ENCODE measurements around the gene FTMT. TPM values are rescaled to one million over a fixed set of nuclear protein-coding genes. Genes with fewer than 3 reads are reported as not detected.
"Not testable (repeated sequence)": the region's sequence is repeated elsewhere in the genome, so short reads cannot be mapped to it uniquely, and the experiment has no call there.

The FTMT gene
- total RNA-seq, result not detected

DNA sequence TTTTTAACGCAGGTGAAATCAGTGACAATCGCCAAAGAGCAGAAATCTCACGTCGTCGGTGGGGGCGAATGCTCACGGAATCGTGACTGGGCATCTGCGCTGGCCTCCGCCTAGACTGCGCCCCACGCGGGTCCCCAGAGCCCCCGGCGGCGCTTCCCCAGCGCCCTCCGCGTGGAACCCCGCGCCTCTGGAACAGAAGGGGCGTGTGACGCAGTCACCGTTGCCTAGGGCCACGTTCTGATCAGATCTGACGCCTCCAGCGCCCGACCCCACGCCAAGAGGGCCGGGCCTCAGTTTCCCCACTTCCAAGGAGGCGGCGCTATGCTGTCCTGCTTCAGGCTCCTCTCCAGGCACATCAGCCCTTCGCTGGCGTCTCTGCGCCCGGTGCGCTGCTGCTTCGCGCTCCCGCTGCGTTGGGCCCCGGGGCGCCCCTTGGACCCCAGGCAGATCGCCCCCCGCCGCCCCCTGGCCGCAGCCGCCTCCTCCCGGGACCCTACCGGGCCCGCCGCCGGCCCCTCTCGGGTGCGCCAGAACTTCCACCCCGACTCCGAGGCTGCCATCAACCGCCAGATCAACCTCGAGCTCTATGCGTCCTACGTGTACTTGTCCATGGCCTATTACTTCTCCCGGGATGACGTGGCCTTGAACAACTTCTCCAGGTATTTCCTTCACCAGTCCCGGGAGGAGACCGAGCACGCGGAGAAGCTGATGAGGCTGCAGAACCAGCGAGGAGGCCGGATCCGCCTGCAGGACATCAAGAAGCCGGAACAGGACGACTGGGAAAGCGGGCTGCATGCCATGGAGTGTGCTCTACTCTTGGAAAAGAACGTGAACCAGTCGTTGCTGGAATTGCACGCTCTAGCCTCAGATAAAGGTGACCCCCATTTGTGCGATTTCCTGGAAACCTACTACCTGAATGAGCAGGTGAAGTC lies at the start of gene FTMT:
Gene FTMT, plus strand, starts transcription at position 240 of the 932 bp plus-strand sequence. Its CDS starts 82 bp downstream, at position 322.
- H3K4me3 Mint-ChIP-seq, result no peak within 1 kb of the TSS
- no peaks in the 10 kb centered on the region for H3K9me3 Mint-ChIP-seq
- no peak within 1 kb of the TSS for H3K27ac Mint-ChIP-seq
- H3K4me1 Mint-ChIP-seq, result no peaks in the 10 kb centered on the region
- no peaks in the 10 kb centered on the region for H3K36me3 Mint-ChIP-seq
- no peak for DNase-seq
- no peaks in the 10 kb centered on the region for H3K27me3 Mint-ChIP-seq

DNA sequence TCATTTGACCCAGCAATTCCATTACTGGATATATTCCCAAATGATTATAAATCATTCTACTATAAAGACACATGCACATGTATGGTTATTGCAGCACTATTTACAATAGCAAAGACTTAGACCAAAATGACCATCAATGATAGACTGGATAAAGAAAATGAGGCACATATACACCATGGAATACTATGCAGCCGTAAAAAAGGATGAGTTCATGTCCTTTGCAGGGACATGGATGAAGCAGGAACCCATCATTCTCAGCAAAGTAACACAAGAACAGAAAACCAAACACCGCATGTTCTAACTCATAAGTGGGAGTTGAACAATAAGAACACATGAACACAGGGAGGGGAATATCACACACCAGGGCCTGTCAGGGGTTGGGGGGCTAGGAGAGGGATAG lies 46.4 kb upstream of the FTMT start:
- not testable (repeated sequence) for H3K27ac Mint-ChIP-seq, H3K36me3 Mint-ChIP-seq, H3K4me1 Mint-ChIP-seq, H3K27me3 Mint-ChIP-seq, DNase-seq, H3K4me3 Mint-ChIP-seq
- H3K9me3 Mint-ChIP-seq, result peaks cover 18% of the 10 kb centered on the region

DNA sequence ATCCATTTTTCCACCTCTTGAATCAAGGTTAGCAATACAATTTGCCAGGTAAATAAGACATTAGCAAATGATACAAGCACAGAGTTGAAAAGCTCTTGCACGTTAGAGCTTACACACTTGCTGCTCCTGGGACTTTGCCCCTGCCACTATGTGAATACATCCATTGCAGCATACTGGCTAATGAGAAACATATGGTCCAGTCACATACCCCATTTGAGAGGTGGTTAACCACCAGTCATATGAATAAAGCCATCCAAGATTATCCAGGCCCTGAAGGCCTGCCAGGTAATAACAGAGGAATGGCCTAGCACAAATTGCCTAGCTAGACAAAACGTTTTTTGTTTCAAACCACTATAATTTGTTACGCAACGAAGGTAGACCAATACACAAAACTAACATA lies 45.8 kb upstream of the FTMT start:
- H3K27ac Mint-ChIP-seq, result no peak overlapping the region
- DNase-seq, result no peak

DNA sequence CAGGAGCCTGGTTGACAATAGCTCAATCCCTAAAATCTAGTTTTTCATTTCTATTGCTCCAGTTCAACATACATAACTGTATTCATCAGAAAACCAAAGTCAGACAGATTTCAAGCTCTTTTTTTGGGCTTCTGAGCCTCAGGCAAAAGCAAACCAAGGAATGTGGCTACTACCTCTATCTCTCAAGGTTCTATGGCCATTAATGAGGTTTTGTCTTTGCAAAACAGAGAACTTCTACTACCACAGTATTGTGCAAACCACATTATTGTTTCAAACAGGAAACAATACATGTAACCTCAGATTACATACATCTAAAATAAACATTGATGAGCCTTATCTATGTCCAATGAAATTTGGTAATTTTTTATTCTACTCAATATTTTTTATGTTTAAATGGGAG lies 35.5 kb upstream of the FTMT start:
- no peaks in the 10 kb centered on the region for H3K36me3 Mint-ChIP-seq
- H3K9me3 Mint-ChIP-seq, result no peaks in the 10 kb centered on the region
- no peak for DNase-seq
- no peak overlapping the region for H3K4me3 Mint-ChIP-seq
- H3K27ac Mint-ChIP-seq, result no peak overlapping the region
- no peaks in the 10 kb centered on the region for H3K27me3 Mint-ChIP-seq
- no peaks in the 10 kb centered on the region for H3K4me1 Mint-ChIP-seq

More for the DNA sequence above, 45.8 kb upstream of the FTMT start:
- H3K9me3 Mint-ChIP-seq, result peaks cover 22% of the 10 kb centered on the region
- H3K4me3 Mint-ChIP-seq, result no peak overlapping the region
- no peaks in the 10 kb centered on the region for H3K27me3 Mint-ChIP-seq
- no peaks in the 10 kb centered on the region for H3K36me3 Mint-ChIP-seq
- no peaks in the 10 kb centered on the region for H3K4me1 Mint-ChIP-seq

DNA sequence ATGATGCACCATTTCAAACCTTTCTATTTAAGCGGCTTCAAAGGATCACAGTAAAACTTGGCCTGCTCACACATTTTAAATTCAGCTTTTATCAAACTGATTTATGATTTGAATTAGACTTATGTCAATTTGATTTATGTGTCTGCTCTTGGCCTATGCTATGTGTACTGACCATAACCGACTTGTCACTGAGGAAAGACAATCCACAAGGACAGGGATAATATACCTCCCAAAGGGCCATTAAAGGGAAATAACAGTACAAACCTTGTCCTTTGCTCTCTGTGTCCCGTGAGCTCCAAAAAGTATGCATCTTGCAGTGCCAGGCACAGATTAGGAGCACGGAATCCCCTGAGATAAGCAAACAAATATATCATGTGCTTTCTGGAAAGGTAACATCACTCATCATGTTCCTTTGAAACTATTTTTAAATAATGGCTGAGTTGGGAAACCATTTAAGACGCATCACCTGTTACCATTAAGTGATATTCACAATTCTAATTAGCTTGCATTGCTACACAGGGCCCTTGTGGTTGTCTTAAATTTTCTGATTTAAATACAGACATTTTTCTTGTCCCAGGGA lies 31.9 kb upstream of the FTMT start:
- Mint-ChIP-seq H3K36me3 (no peaks in the 10 kb centered on the region), H3K4me1 (no peaks in the 10 kb centered on the region), H3K4me3 (no peak overlapping the region), H3K27me3 (no peaks in the 10 kb centered on the region), H3K27ac (no peak overlapping the region), H3K9me3 (no peaks in the 10 kb centered on the region)
- DNase-seq, result no peak

DNA sequence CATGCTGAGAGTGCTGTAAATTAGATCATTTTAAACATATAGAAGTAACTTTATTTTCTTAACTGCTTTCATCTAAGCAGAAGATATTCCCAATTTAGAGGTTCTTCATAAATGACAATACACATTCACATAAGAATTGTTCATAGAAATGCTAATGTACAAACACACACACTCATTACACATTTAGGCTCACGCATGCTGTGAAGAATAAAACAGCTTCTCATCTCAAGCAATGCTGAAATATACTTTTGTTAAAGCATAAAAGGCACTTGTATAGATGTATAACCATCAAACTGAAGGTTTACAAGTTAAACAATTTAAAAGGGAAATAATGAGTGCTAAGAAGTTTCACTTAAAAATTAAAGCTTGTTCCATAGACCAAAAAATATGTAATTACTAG lies 18.1 kb upstream of the FTMT start:
- H3K4me1 Mint-ChIP-seq, result no peaks in the 10 kb centered on the region
- no peak overlapping the region for H3K4me3 Mint-ChIP-seq
- no peaks in the 10 kb centered on the region for H3K36me3 Mint-ChIP-seq
- no peak overlapping the region for H3K27ac Mint-ChIP-seq
- no peak for DNase-seq
- peaks cover 2% of the 10 kb centered on the region for H3K9me3 Mint-ChIP-seq
- H3K27me3 Mint-ChIP-seq, result no peaks in the 10 kb centered on the region

DNA sequence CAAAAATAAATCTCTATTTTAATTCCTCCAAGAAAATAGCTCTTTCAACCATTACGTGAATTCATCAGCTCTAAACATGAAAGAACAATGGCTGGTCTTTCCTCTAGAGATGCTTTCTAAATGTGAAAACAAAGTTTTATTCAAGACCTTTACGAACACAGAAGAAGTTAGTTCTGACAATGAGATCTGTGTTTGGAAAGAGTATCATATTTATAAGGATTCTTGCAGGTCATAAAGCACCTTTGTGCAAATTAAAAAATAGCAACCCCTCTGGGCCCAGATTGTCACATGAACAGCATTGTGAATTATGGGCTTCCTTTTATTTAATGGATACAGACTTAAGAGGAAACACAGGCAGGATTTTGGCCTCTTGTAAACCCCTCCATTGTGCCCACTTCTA lies 17.7 kb upstream of the FTMT start:
- H3K4me3 Mint-ChIP-seq, result no peak overlapping the region

DNA sequence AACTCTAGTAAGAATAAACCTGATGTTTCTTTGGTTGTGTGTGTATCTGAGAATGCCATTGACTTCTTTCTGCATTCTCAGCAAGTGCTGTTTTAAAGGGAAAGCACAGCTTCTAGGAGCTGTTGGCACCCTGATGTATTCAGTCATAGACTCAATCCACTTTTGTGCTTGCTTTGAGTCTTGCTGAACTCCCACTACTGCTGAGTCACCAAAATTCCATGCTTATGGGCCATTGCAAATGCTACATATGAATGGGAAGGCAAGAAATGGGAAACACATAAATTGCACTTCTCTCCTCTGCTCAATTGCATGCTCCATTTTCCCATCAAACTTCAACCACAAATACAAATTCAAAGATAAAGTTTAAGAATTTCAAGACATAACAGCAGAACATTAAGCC lies 9.8 kb upstream of the FTMT start:
- Mint-ChIP-seq H3K27me3 (no peaks in the 10 kb centered on the region), H3K4me3 (no peak overlapping the region), H3K27ac (no peak overlapping the region), H3K36me3 (no peaks in the 10 kb centered on the region), H3K9me3 (no peaks in the 10 kb centered on the region), H3K4me1 (no peaks in the 10 kb centered on the region)
- DNase-seq, result no peak

More for the DNA sequence above, 17.7 kb upstream of the FTMT start:
- Mint-ChIP-seq H3K9me3 (peaks cover 2% of the 10 kb centered on the region), H3K36me3 (no peaks in the 10 kb centered on the region), H3K27ac (no peak overlapping the region), H3K27me3 (no peaks in the 10 kb centered on the region), H3K4me1 (no peaks in the 10 kb centered on the region)
- no peak for DNase-seq

DNA sequence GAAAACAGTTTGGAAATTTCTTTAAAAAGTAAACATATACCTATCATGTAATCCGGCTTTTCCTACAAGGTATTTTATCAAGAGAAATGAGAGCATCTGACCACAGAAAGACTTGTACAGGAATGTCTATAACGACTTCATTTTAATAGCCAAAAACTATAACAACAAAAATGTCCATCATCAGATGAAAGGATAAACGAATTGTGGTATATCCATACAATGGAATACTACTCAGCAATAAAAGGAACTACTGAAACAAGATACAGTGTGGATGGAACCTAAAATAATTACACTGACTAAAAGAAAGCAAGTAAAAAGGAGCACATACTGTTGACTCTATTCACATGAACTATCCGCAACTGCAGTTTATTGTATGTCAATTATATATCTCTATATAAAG lies 1.4 kb upstream of the FTMT start:
- H3K4me1 Mint-ChIP-seq, result no peaks in the 10 kb centered on the region
- H3K9me3 Mint-ChIP-seq, result no peaks in the 10 kb centered on the region
- H3K27ac Mint-ChIP-seq, result no peak overlapping the region
- no peak for DNase-seq
- H3K27me3 Mint-ChIP-seq, result no peaks in the 10 kb centered on the region
- H3K4me3 Mint-ChIP-seq, result no peak overlapping the region
- no peaks in the 10 kb centered on the region for H3K36me3 Mint-ChIP-seq

DNA sequence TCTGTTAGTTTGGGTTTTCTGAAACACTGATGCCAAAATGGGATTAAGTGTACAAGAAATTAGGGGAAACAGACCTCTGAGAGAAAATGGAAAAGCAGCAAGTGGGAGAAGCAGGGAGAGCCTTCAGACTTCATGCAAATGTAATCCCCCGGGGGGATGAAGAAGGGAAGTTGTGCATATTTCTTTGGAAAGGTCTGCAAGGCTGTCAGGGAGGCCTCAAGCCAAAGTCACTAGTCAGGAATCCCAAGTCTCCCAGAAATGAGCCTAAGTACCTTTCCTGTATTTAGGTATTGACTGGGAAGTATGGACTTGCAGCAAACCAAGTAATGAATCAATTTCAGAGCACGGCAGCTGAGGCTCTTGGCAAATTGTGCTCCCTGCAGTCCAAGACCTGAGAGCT lies 2.2 kb downstream of the FTMT start:
- H3K4me3 Mint-ChIP-seq, result no peak overlapping the region
- no peak overlapping the region for H3K27ac Mint-ChIP-seq
- H3K36me3 Mint-ChIP-seq, result no peaks in the 10 kb centered on the region
- no peak for DNase-seq
- H3K27me3 Mint-ChIP-seq, result no peaks in the 10 kb centered on the region
- H3K9me3 Mint-ChIP-seq, result no peaks in the 10 kb centered on the region
- H3K4me1 Mint-ChIP-seq, result no peaks in the 10 kb centered on the region

DNA sequence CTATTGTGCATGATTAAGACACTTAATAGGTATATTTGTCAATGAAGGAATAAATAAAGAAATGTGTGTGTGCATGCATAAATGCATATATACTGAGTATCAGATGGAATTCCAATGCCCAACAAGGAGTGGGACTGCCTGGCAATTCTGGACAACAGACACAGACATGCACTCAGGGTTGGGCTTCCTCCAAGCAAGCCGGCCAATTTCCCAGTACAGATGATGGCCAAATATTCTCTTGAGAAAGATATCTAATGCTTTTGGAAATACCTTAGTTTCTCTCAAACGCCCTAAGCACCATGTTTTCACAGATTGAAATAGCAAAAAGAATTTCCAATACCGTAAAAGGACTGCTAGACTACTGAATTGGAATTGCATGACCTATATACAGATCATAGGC lies 11.1 kb downstream of the FTMT start:
- Mint-ChIP-seq H3K27me3 (peaks cover 6% of the 10 kb centered on the region), H3K9me3 (no peaks in the 10 kb centered on the region), H3K36me3 (no peaks in the 10 kb centered on the region), H3K4me3 (no peak overlapping the region), H3K4me1 (no peaks in the 10 kb centered on the region), H3K27ac (no peak overlapping the region)
- no peak for DNase-seq

DNA sequence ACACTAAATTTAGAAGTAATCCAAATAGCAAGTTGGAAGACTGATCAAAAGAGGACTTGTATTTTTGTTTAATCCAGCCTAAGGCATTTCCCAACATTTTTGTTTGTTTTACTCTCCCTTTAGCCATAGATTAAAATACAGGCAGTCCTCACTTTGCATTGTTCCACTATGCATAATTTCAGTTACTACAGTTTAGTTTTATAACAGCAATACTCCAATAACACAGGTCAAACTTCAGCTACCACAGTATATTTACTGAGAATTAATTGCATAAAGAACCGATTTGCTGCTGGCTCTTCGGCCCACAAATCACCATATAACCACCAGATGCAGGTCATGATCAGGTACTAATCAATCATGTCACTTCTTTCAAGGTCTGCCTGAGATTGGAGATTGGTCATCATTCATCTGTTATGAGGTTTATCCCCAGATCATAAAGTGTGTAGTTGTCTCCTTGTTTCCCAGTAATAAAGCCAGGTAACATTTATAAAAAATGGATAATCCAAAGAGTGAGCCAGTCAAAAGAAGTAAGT lies 12.1 kb downstream of the FTMT start:
- Mint-ChIP-seq H3K27ac (no peak overlapping the region), H3K27me3 (peaks cover 6% of the 10 kb centered on the region), H3K9me3 (no peaks in the 10 kb centered on the region), H3K4me3 (no peak overlapping the region), H3K36me3 (no peaks in the 10 kb centered on the region), H3K4me1 (no peaks in the 10 kb centered on the region)
- no peak for DNase-seq

DNA sequence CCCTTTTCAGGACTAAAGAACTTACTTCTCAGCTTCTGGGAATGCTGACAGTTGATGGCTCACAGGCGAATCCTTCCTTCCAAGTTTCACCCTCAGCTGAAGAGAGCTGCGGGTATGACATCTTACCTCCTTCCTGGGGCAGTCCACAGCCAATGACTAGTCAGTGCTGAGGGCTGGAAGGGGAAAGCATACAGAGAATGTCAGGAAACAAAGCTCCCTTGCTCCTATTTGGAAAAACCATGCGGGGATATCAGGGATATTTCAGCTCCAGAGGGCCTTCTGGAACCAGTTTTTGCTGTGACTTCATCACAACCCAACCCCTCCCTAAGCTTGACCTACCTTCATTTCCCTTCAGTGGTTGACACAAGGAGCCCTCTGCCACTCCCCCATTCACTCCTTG lies 15.7 kb downstream of the FTMT start:
- H3K27ac Mint-ChIP-seq, result no peak overlapping the region
- no peaks in the 10 kb centered on the region for H3K9me3 Mint-ChIP-seq
- no peak overlapping the region for H3K4me3 Mint-ChIP-seq
- no peaks in the 10 kb centered on the region for H3K4me1 Mint-ChIP-seq
- no peaks in the 10 kb centered on the region for H3K27me3 Mint-ChIP-seq
- H3K36me3 Mint-ChIP-seq, result no peaks in the 10 kb centered on the region
- DNase-seq, result no peak

DNA sequence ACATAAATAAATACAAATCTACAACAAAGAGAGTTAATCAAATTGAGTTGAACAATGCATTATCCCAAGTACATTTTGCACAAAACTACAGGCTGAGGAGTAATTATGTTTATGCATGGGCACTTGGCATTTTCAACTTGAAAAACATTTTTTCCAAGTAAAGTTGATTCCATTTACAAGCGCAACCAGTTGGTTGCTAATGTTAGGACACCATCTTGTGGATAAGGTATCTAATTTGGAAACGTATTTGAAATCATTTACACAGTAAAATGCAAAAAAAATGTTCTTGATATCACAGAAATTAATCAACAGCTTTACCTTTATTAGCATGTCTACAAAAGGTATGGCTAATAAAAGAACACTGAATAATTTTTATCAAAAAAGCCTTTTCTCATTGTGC lies 18.8 kb downstream of the FTMT start:
- Mint-ChIP-seq H3K4me3 (no peak overlapping the region), H3K4me1 (no peaks in the 10 kb centered on the region), H3K27me3 (no peaks in the 10 kb centered on the region), H3K36me3 (no peaks in the 10 kb centered on the region), H3K9me3 (no peaks in the 10 kb centered on the region), H3K27ac (no peak overlapping the region)
- no peak for DNase-seq

DNA sequence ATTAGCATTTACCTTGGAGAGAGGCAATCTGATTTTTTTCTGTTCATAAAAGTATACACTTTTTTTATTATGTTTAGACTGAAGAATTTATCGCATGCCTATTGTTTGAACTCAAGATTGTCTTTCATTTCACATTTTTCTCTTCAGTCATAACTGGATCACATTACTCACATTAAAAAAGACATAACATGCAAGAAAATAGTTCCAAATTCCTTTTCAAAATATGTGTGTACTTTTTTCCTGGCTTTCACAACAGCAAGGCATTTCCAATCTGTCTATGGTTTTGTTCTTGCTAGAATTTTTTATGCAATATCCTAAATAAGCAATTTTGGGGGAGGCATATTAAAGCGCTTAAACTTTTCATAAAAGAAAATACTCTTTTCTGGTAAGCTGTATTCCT lies 21.2 kb downstream of the FTMT start:
- H3K27me3 Mint-ChIP-seq, result no peaks in the 10 kb centered on the region

DNA sequence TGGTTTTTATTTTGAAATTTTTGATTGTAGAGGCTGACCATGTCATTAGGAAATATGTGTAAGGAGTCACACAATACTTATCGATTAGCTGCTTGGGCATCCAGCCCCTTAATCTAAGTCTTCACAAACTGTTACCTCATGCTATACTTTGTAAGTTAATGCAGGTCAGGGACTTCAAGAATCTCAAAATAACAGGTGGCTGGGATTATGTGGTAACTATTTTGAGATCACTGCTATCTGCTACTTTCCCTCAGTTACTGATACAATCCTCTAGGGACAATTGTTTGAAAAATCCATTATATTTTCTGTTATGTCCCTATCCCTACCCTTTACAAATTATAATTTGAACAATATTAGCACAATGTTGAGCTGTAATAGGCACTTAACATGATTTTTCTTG lies 21.7 kb downstream of the FTMT start:
- DNase-seq, result no peak
- Mint-ChIP-seq H3K4me1 (no peaks in the 10 kb centered on the region), H3K36me3 (no peaks in the 10 kb centered on the region), H3K4me3 (no peak overlapping the region), H3K27me3 (no peaks in the 10 kb centered on the region), H3K27ac (no peak overlapping the region), H3K9me3 (no peaks in the 10 kb centered on the region)

More for the DNA sequence above, 21.2 kb downstream of the FTMT start:
- no peak overlapping the region for H3K27ac Mint-ChIP-seq
- H3K9me3 Mint-ChIP-seq, result no peaks in the 10 kb centered on the region
- no peaks in the 10 kb centered on the region for H3K36me3 Mint-ChIP-seq
- no peaks in the 10 kb centered on the region for H3K4me1 Mint-ChIP-seq
- no peak for DNase-seq
- no peak overlapping the region for H3K4me3 Mint-ChIP-seq

Data from activated naive CD8-positive, alpha-beta T cell treated with anti-CD3 and anti-CD28 coated beads for 36 hours (primary cell).